ENCODE measurements around the gene MMAB. TPM values are rescaled to one million over a fixed set of nuclear protein-coding genes. Genes with fewer than 3 reads are reported as not detected.

Gene MMAB
- total and polyA plus RNA-seq, 5 donors from 2014 or later, result 6.8 to 22.4 (median 21.9) TPM

DNA sequence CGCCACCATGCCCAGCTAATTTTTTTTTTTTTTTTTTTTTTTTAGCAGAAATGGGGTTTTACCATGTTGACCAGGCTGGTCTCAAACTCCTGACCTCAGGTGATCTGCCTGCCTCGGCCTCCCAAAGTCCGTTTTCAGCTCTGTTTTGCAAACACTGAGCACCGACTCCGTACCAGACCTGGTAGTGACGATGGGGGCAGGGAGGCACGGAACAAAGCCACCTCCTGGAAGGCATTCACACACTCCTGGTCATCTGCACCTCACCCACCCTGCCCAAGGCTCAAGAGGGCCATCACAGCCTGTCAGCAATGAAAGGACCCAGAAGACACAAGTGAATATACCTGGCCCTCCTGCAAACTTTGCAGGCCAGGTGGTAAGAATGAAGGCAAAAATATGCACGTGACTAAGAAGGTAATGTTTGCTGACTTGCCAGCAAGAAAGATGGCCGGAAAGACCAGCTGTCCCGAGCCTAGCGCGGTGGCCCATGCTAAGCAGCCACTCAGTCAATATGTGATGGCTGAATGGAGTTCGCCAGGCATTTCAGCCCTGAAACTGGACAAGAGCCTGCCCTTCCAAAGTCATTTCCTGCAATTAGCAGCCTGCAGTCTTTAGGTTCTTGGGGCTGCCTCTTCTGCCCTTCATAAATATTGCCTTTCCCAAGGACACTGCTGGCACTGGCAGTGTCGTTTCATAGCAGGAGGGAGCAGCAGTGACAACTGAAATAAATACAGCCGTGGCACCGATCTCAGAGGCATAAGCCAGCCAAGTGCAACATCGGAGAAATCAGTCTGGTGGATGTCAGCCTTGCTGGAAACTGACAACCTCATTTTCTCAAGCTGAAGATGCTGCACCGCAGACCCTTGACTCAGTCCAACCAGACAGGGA is 17.6 kb downstream of the MMAB start:
- ATAC-seq (ENCODE audit: low read depth in 2 of 2), result no peak
- peaks cover 0 to 2% (median 0%) of the 10 kb centered on the region in 4 donors for H3K4me1 Mint-ChIP-seq

DNA sequence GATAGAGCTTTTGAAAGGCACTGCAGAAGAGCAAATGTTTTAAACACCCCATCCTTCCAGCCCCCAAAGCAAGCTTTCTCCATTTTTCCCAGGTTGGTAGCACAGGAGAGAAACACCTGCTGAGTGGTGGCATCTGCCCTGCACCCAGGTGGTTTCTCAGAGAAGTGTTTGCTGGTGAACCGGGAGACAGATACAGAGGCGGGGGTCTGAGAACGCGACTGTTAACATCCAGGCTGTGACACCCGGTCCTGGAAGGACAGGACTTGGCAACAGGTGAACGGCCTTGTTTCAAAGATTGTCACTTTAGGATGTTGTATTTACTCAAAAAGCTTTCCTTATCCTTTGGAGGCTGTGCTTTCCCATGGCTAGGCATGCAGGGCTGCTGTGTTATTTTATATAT is 18.5 kb downstream of the MMAB start:
- no peaks in the 10 kb centered on the region for H3K36me3 Mint-ChIP-seq
- DNase-seq, result no peak
- Histone ChIP-seq H3K27ac (ENCODE audit: insufficient read depth, low read length, poor library complexity, severe bottlenecking) (no peak overlapping the region), H3K4me1 (ENCODE audit: control insufficient read depth, insufficient read depth, low read length, poor library complexity, severe bottlenecking) (no peaks in the 10 kb centered on the region), H3K36me3 (ENCODE audit: control insufficient read depth, insufficient read depth, low read length) (no peaks in the 10 kb centered on the region), H3K27me3 (ENCODE audit: control insufficient read depth, insufficient read depth, low read length) (no peaks in the 10 kb centered on the region), H3K4me3 (ENCODE audit: low read depth, low read length) (no peak overlapping the region), H3K9me3 (ENCODE audit: control insufficient read depth in 2 of 2, low read length in 2 of 2) (no peaks in the 10 kb centered on the region)
- ATAC-seq (ENCODE audit: low read depth in 2 of 2), result no peak
- H3K4me1 Mint-ChIP-seq, result peaks cover 0 to 4% (median 0%) of the 10 kb centered on the region in 4 donors
- no peaks in the 10 kb centered on the region for H3K27me3 Mint-ChIP-seq
- no peak overlapping the region for H3K4me3 Mint-ChIP-seq
- H3K27ac Mint-ChIP-seq, result no peak overlapping the region
- no peaks in the 10 kb centered on the region for H3K9me3 Mint-ChIP-seq

More for the DNA sequence above, 17.6 kb downstream of the MMAB start:
- Histone ChIP-seq H3K36me3 (ENCODE audit: control insufficient read depth, insufficient read depth, low read length) (no peaks in the 10 kb centered on the region), H3K27me3 (ENCODE audit: control insufficient read depth, insufficient read depth, low read length) (no peaks in the 10 kb centered on the region), H3K4me1 (ENCODE audit: control insufficient read depth, insufficient read depth, low read length, poor library complexity, severe bottlenecking) (no peaks in the 10 kb centered on the region), H3K9me3 (ENCODE audit: control insufficient read depth in 2 of 2, low read length in 2 of 2) (no peaks in the 10 kb centered on the region), H3K27ac (ENCODE audit: insufficient read depth, low read length, poor library complexity, severe bottlenecking) (no peak overlapping the region), H3K4me3 (ENCODE audit: low read depth, low read length) (no peak overlapping the region)
- no peaks in the 10 kb centered on the region for H3K27me3 Mint-ChIP-seq
- no peak overlapping the region for H3K4me3 Mint-ChIP-seq
- no peaks in the 10 kb centered on the region for H3K36me3 Mint-ChIP-seq
- no peaks in the 10 kb centered on the region for H3K9me3 Mint-ChIP-seq
- no peak for DNase-seq
- H3K27ac Mint-ChIP-seq, result no peak overlapping the region

DNA sequence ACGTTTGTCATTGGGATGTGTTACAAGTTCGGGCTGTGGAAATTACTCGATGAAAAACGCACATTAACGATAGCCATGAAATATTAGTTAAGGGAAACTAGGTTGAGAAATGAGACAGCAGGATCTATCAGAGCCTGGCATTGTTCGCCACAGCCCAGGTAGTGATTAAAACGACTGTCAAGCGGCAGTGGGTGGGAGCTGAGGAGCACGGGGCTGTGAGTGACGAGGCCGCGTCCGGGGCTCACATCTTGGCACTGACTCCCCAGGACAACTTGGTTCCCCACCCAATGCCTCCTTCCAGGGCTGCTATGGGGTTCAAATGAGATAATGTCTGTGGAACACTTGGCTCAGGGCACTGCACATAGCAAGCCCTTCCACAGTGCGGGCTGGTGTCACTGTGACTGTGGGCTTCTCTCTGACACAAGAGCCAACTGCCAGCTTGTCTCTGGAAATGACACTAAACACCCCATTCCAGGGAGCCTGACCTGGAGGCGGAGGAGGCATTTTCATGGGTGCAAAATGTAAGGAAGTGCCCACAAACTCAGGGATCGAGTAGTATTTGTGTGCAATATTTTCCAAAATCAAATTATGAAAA is 19.3 kb downstream of the MMAB start:
- Histone ChIP-seq H3K36me3 (ENCODE audit: control insufficient read depth, insufficient read depth, low read length) (no peaks in the 10 kb centered on the region), H3K9me3 (ENCODE audit: control insufficient read depth in 2 of 2, low read length in 2 of 2) (no peaks in the 10 kb centered on the region), H3K4me3 (ENCODE audit: low read depth, low read length) (no peak overlapping the region), H3K4me1 (ENCODE audit: control insufficient read depth, insufficient read depth, low read length, poor library complexity, severe bottlenecking) (no peaks in the 10 kb centered on the region), H3K27ac (ENCODE audit: insufficient read depth, low read length, poor library complexity, severe bottlenecking) (no peak overlapping the region), H3K27me3 (ENCODE audit: control insufficient read depth, insufficient read depth, low read length) (no peaks in the 10 kb centered on the region)
- no peaks in the 10 kb centered on the region for H3K36me3 Mint-ChIP-seq
- no peaks in the 10 kb centered on the region for H3K9me3 Mint-ChIP-seq
- H3K27ac Mint-ChIP-seq, result no peak overlapping the region
- DNase-seq (no peak), ATAC-seq (ENCODE audit: low read depth in 2 of 2) (no peak)
- H3K4me1 Mint-ChIP-seq, result peaks cover 0 to 7% (median 0%) of the 10 kb centered on the region in 4 donors
- no peaks in the 10 kb centered on the region for H3K27me3 Mint-ChIP-seq
- no peak overlapping the region for H3K4me3 Mint-ChIP-seq

DNA sequence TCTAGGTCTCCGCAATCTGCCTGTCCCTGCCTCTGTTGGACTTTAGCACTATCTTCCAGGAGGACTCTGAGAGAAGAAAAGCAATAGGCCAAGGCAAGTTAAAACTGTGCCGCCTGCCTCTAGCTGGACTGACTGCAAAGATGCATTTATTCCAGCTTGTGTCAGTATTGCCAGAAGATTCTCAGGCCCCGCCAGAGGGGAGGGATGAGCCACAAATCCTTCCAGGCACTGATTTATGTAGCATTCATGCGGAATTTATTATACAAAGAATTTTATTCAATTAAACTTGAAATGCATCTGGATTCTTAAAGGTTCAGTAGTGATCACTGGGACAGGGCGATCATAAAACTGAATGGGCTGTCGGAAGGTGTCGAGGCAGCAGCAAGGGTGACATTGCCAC is 19.8 kb downstream of the MMAB start:
- Histone ChIP-seq H3K4me3 (ENCODE audit: low read depth, low read length) (no peak overlapping the region), H3K9me3 (ENCODE audit: control insufficient read depth in 2 of 2, low read length in 2 of 2) (no peaks in the 10 kb centered on the region), H3K4me1 (ENCODE audit: control insufficient read depth, insufficient read depth, low read length, poor library complexity, severe bottlenecking) (no peaks in the 10 kb centered on the region), H3K36me3 (ENCODE audit: control insufficient read depth, insufficient read depth, low read length) (no peaks in the 10 kb centered on the region), H3K27ac (ENCODE audit: insufficient read depth, low read length, poor library complexity, severe bottlenecking) (no peak overlapping the region), H3K27me3 (ENCODE audit: control insufficient read depth, insufficient read depth, low read length) (no peaks in the 10 kb centered on the region)
- no peak for ATAC-seq (ENCODE audit: low read depth in 2 of 2)
- peaks cover 2% of the 10 kb centered on the region for H3K27me3 Mint-ChIP-seq
- no peak for DNase-seq
- H3K27ac Mint-ChIP-seq, result no peak overlapping the region
- peaks cover 0 to 9% (median 0%) of the 10 kb centered on the region in 4 donors for H3K4me1 Mint-ChIP-seq
- H3K9me3 Mint-ChIP-seq, result no peaks in the 10 kb centered on the region
- no peaks in the 10 kb centered on the region for H3K36me3 Mint-ChIP-seq
- no peak overlapping the region for H3K4me3 Mint-ChIP-seq

DNA sequence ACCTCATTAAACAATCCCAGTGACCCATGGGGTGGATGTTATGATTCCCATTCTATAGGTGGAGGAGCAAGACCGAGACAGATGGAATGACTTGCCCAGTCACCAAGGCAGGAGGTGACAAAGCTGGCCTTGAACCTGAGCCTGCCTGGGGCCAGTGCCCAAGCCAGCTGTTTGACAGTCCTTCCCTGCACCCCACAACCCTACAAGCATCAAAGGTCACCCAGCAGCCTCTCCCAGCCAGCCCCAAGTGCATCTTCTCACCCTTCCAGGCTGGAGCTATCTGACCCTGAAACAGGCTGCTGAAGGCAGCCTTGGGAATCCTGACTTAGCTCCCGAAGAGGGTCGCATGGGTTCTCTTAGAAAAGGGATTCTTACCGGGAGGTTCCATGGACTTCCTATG is 20.3 kb downstream of the MMAB start:
- Histone ChIP-seq H3K4me3 (ENCODE audit: low read depth, low read length) (no peak overlapping the region), H3K9me3 (ENCODE audit: control insufficient read depth in 2 of 2, low read length in 2 of 2) (no peaks in the 10 kb centered on the region), H3K27ac (ENCODE audit: insufficient read depth, low read length, poor library complexity, severe bottlenecking) (no peak overlapping the region), H3K4me1 (ENCODE audit: control insufficient read depth, insufficient read depth, low read length, poor library complexity, severe bottlenecking) (no peaks in the 10 kb centered on the region), H3K36me3 (ENCODE audit: control insufficient read depth, insufficient read depth, low read length) (no peaks in the 10 kb centered on the region), H3K27me3 (ENCODE audit: control insufficient read depth, insufficient read depth, low read length) (no peaks in the 10 kb centered on the region)
- DNase-seq (no peak), ATAC-seq (ENCODE audit: low read depth in 2 of 2) (no peak)
- Mint-ChIP-seq H3K27ac (peak overlapping the region in 1 of 3 donors; percentile 59), H3K27me3 (peaks cover 7% of the 10 kb centered on the region), H3K4me3 (no peak overlapping the region), H3K4me1 (peaks cover 0 to 9% (median 0%) of the 10 kb centered on the region in 4 donors), H3K9me3 (no peaks in the 10 kb centered on the region), H3K36me3 (no peaks in the 10 kb centered on the region)

DNA sequence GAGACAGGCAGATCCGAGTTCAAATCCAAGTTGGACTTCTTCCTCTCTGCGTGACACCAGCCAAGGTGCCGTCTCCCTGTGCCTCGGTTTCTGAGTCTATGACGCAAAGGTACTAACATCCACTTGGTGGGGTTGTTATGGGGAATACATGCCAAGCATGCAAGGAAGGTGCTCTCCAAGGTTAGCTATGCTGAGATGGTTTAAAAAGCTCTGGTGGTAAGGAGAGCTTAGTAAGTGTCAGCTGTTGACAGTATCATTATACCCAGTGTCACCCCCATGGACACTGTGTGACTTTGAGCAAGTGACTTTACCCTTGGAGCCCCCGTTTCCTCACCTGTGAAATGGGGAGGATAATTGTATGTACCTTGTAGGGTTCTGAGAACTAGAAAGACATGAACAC is 22.2 kb downstream of the MMAB start:
- ATAC-seq (ENCODE audit: low read depth in 2 of 2), result no peak
- Histone ChIP-seq H3K36me3 (ENCODE audit: control insufficient read depth, insufficient read depth, low read length) (no peaks in the 10 kb centered on the region), H3K4me1 (ENCODE audit: control insufficient read depth, insufficient read depth, low read length, poor library complexity, severe bottlenecking) (no peaks in the 10 kb centered on the region), H3K27ac (ENCODE audit: insufficient read depth, low read length, poor library complexity, severe bottlenecking) (no peak overlapping the region), H3K9me3 (ENCODE audit: control insufficient read depth in 2 of 2, low read length in 2 of 2) (no peaks in the 10 kb centered on the region), H3K4me3 (ENCODE audit: low read depth, low read length) (no peak overlapping the region), H3K27me3 (ENCODE audit: control insufficient read depth, insufficient read depth, low read length) (no peaks in the 10 kb centered on the region)
- Mint-ChIP-seq H3K27ac (no peak overlapping the region), H3K36me3 (no peaks in the 10 kb centered on the region), H3K27me3 (peaks cover 15% of the 10 kb centered on the region), H3K9me3 (no peaks in the 10 kb centered on the region), H3K4me3 (no peak overlapping the region), H3K4me1 (peaks cover 0 to 9% (median 3%) of the 10 kb centered on the region in 4 donors)
- DNase-seq, result no peak

DNA sequence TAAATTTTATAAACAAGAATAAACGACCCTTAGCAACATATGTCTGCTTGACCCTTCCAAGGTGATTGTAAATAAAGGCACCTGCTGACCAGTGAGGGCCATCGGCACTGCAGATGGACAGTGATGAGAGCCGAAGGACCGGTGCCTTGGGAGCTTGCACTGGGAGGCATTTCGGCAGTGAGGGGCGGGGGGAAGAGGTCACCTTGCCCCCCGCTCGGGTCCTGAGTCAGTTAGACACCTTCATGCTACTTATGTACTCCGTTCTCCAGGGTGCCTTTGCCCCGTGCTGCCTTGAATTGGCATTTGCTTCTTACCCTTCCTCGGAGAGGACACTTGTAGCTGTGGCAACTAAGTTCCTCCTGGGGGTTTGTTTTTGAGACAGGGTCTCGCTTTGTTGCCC is 23.0 kb downstream of the MMAB start:
- Histone ChIP-seq H3K36me3 (ENCODE audit: control insufficient read depth, insufficient read depth, low read length) (no peaks in the 10 kb centered on the region), H3K27ac (ENCODE audit: insufficient read depth, low read length, poor library complexity, severe bottlenecking) (no peak overlapping the region), H3K27me3 (ENCODE audit: control insufficient read depth, insufficient read depth, low read length) (no peaks in the 10 kb centered on the region), H3K4me1 (ENCODE audit: control insufficient read depth, insufficient read depth, low read length, poor library complexity, severe bottlenecking) (peaks cover 4% of the 10 kb centered on the region), H3K9me3 (ENCODE audit: control insufficient read depth in 2 of 2, low read length in 2 of 2) (no peaks in the 10 kb centered on the region), H3K4me3 (ENCODE audit: low read depth, low read length) (no peak overlapping the region)
- Mint-ChIP-seq H3K9me3 (no peaks in the 10 kb centered on the region), H3K27me3 (peaks cover 15% of the 10 kb centered on the region), H3K27ac (no peak overlapping the region), H3K4me1 (peaks cover 0 to 11% (median 3%) of the 10 kb centered on the region in 4 donors), H3K4me3 (no peak overlapping the region), H3K36me3 (no peaks in the 10 kb centered on the region)
- no peak for ATAC-seq (ENCODE audit: low read depth in 2 of 2)
- no peak for DNase-seq
